ENCODE data around the gene KRTAP29-1.

- TF ChIP-seq CTCF (IDR thresholded peaks at IDR 0.05): no peak
- no peak for TF ChIP-seq POLR2A (IDR thresholded peaks at IDR 0.05)
Measured at GRCh38 chr17:41301204-41301790, 1.4 kb downstream of the KRTAP29-1 start.
